Stomach (tissue), 4 donors: ENCODE results near the gene BSG.

ENCODE experiments used
- CTCF ChIP-seq, 7 experiments: fragments of 450-650 bp in 4 of 7; fragments of 200-600 bp in 3 of 7; sonication (generic) in 3 of 7; IDR thresholded peaks; one replicate each; pipeline ENCODE4 v1.5.1; 2016 to 2019; ENCODE audit warnings: antibody characterized with exemption in 7 of 7, control low read depth in 2 of 7, mild to moderate bottlenecking in 1 of 7
- EP300 ChIP-seq: sonication (generic); formaldehyde crosslinking; IDR thresholded peaks from one replicate; pipeline ENCODE4 v1.6.1; 2017; ENCODE audit warnings: antibody characterized with exemption
- POLR2A ChIP-seq, 4 donors: fragments of 450-650 bp; IDR thresholded peaks; one replicate each; pipeline ENCODE4 v1.6.1; 2016; ENCODE audit warnings: antibody characterized with exemption in 4 of 4, control low read depth in 2 of 4, mild to moderate bottlenecking in 1 of 4, moderate library complexity in 1 of 4
- POLR2AphosphoS5 ChIP-seq, 3 donors: sonication (generic); formaldehyde crosslinking; IDR thresholded peaks; one replicate each; pipeline ENCODE4 v1.6.1; 2016; ENCODE audit warnings: antibody characterized with exemption in 3 of 3

GRCh38 chr19:575527-576506, 3.4 kb downstream of the BSG start:
- no peak for TF ChIP-seq CTCF (IDR thresholded peaks at IDR 0.05)
- TF ChIP-seq POLR2AphosphoS5 (IDR thresholded peaks at IDR 0.05), result peak in 2 of 3 donors; percentile 26 to 43
- TF ChIP-seq POLR2A (IDR thresholded peaks at IDR 0.05), result no peak
- no peak for TF ChIP-seq EP300
